Measurements from ENCODE around the gene DCPS.
"Not testable (repeated sequence)": the region's sequence is repeated elsewhere in the genome, so short reads cannot be mapped to it uniquely, and the experiment has no call there.

DCPS gene

GRCh38 chr11:126362879-126363655, 59.2 kb downstream of the DCPS start:
- no peak for FAIRE-seq

- FAIRE-seq: no peak
These were observed 59.9 kb downstream of the DCPS start for GRCh38 chr11:126363706-126364248.

- FAIRE-seq: not testable (repeated sequence)
These were observed 60.9 kb downstream of the DCPS start for GRCh38 chr11:126364735-126365134.

- not testable (repeated sequence) for FAIRE-seq
These were observed 61.6 kb downstream of the DCPS start for GRCh38 chr11:126365508-126365907.

- no peak for FAIRE-seq
These were observed 62.4 kb downstream of the DCPS start for GRCh38 chr11:126366064-126366822.

- not testable (repeated sequence) for FAIRE-seq
These were observed 63.2 kb downstream of the DCPS start for GRCh38 chr11:126366823-126367654.

GRCh38 chr11:126367806-126368205, 63.9 kb downstream of the DCPS start:
- FAIRE-seq: not testable (repeated sequence)

- not testable (repeated sequence) for FAIRE-seq
These were observed 64.7 kb downstream of the DCPS start for GRCh38 chr11:126368336-126369119.

GRCh38 chr11:126370016-126370415, 66.2 kb downstream of the DCPS start:
- FAIRE-seq: no peak

GRCh38 chr11:126371595-126371994, 67.7 kb downstream of the DCPS start:
- FAIRE-seq: no peak

GRCh38 chr11:126373389-126374066, 69.7 kb downstream of the DCPS start:
- FAIRE-seq: not testable (repeated sequence)

GRCh38 chr11:126374562-126375300, 70.9 kb downstream of the DCPS start:
- FAIRE-seq: not testable (repeated sequence)

GRCh38 chr11:126375726-126376125, 71.9 kb downstream of the DCPS start:
- no peak for FAIRE-seq

- FAIRE-seq: no peak
These were observed 74.9 kb downstream of the DCPS start for GRCh38 chr11:126378763-126379162.

GRCh38 chr11:126380909-126381308, 77.0 kb downstream of the DCPS start:
- no peak for FAIRE-seq

GRCh38 chr11:126381960-126382359, 78.1 kb downstream of the DCPS start:
- FAIRE-seq: not testable (repeated sequence)

- not testable (repeated sequence) for FAIRE-seq
These were observed 78.8 kb downstream of the DCPS start for GRCh38 chr11:126382641-126383040.

GRCh38 chr11:126383339-126384335, 79.8 kb downstream of the DCPS start:
- FAIRE-seq: no peak

- FAIRE-seq: no peak
These were observed 80.7 kb downstream of the DCPS start for GRCh38 chr11:126384449-126385070.
